Measurements from ENCODE around the gene BIN1.

BIN1 gene

GRCh38 chr2:127080226-127080937 lies 26.6 kb downstream of the BIN1 start:
- in situ Hi-C loops (cut with MboI; ENCODE audit: low pct_unique_long_range_greater_than_20kb, low sequenced_read_pairs, unreplicated experiment), result no loop called here
- DNase-seq (ENCODE audit: low spot score), result no peak
- no peak for TF ChIP-seq CTCF (IDR thresholded peaks at IDR 0.05; ENCODE audit: extremely low read depth, insufficient read depth, missing control alignments)

GRCh38 chr2:127079358-127079920 lies 27.5 kb downstream of the BIN1 start:
- DNase-seq (ENCODE audit: low spot score), result no peak
- TF ChIP-seq CTCF (IDR thresholded peaks at IDR 0.05; ENCODE audit: extremely low read depth, insufficient read depth, missing control alignments), result no peak
- in situ Hi-C loops (cut with MboI; ENCODE audit: low pct_unique_long_range_greater_than_20kb, low sequenced_read_pairs, unreplicated experiment), result no loop called here

GRCh38 chr2:127078666-127079270 lies 28.2 kb downstream of the BIN1 start:
- no peak for TF ChIP-seq CTCF (IDR thresholded peaks at IDR 0.05; ENCODE audit: extremely low read depth, insufficient read depth, missing control alignments)
- in situ Hi-C loops (cut with MboI; ENCODE audit: low pct_unique_long_range_greater_than_20kb, low sequenced_read_pairs, unreplicated experiment), result no loop called here

DNA sequence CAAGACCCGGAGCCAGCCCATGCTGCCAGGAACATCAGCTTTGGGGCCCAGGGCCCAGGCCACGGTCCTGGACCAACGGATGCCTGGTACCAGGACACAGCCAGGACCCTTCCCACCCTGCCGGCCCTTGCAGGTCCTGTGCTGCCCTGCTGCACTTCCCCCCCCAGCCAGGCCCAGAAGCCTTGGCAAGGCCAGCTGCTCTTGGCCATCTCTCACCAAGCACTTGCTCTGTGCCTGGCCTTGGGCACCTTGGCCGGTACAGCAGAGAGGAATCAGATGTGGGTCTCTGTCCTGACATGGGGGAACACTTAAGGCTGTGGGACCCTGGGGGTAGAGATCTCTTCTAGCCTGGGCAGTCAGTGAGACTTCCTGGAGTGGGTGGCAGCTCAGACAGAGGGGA lies 28.9 kb downstream of the BIN1 start:
- in situ Hi-C loops (cut with MboI; ENCODE audit: low pct_unique_long_range_greater_than_20kb, low sequenced_read_pairs, unreplicated experiment), result no loop called here
- DNase-seq (ENCODE audit: low spot score), result no peak
- no peak for TF ChIP-seq CTCF (IDR thresholded peaks at IDR 0.05; ENCODE audit: extremely low read depth, insufficient read depth, missing control alignments)

More at GRCh38 chr2:127078666-127079270, 28.2 kb downstream of the BIN1 start:
- DNase-seq (ENCODE audit: low spot score), result no peak

GRCh38 chr2:127076924-127077323 lies 30.0 kb downstream of the BIN1 start:
- TF ChIP-seq CTCF (IDR thresholded peaks at IDR 0.05; ENCODE audit: extremely low read depth, insufficient read depth, missing control alignments), result no peak
- no peak for DNase-seq (ENCODE audit: low spot score)
- in situ Hi-C loops (cut with MboI; ENCODE audit: low pct_unique_long_range_greater_than_20kb, low sequenced_read_pairs, unreplicated experiment), result no loop called here

DNA sequence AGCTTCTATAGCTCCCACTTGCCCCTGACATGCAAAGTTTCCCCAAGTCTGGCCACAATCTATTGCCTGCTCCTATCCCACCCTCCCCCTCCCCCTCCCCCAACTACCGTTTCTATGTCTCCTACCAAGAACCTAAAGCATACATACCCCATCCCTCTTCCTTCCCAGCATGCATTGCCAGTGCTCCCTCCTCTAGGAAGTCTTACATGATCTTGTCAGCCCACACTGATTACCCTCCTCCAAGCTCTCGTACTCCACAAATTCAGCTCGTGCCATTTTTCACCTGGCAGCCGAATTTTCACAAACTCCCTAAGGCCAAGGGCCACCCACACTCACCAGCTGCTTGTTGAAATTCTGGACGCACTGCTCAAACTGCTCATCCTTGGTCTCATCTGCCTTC lies 30.7 kb downstream of the BIN1 start:
- no peak for TF ChIP-seq CTCF (IDR thresholded peaks at IDR 0.05; ENCODE audit: extremely low read depth, insufficient read depth, missing control alignments)
- in situ Hi-C loops (cut with MboI; ENCODE audit: low pct_unique_long_range_greater_than_20kb, low sequenced_read_pairs, unreplicated experiment), result no loop called here
- no peak for DNase-seq (ENCODE audit: low spot score)
